Measurements from ENCODE around the gene INPPL1.

The INPPL1 gene

DNA sequence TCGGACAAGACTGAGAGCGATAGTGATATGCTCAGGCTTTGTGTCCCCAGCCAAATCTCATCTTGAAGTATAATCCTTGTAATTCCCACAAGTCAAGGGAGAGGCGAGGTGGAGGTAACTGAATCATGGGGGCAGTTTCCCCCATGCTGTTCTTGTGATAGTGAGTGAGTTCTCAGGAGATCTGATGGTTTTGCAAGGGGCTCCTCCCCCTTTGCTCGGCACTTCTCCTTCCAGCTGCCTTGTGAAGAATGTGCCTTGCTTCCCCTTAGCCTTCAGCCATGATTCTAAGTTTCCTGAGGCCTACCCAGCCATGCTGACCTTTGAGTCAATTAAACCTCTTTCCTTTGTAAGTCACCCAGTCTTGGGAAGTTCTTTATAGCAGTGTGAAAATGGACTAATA is 15.5 kb upstream of the INPPL1 start:
- H3K27ac ChIP-seq: no peak overlapping the region
- H3K4me3 ChIP-seq: no peak overlapping the region
- H3K36me3 ChIP-seq: no peaks in the 10 kb centered on the region
- H4K20me1 ChIP-seq: no peaks in the 10 kb centered on the region
- 0 out of 2 replicates have a peak, but pooled peaks cover 9% of the 10 kb centered on the region for H3K4me1 ChIP-seq
- H3K4me2 ChIP-seq: no peak overlapping the region
- no peak for TF ChIP-seq Cebpa-rat (IDR thresholded peaks at IDR 0.05)
- no peak overlapping the region for H3K9ac ChIP-seq
- H3K9me3 ChIP-seq: peaks cover 30% of the 10 kb centered on the region
- no peaks in the 10 kb centered on the region for H3K27me3 ChIP-seq

- TF ChIP-seq Cebpa-rat (IDR thresholded peaks at IDR 0.05): no peak
- Histone ChIP-seq H3K4me2 (peak within 1 kb of the TSS; percentile 82), H3K36me3 (no peaks in the 10 kb centered on the region), H4K20me1 (no peaks in the 10 kb centered on the region), H3K9me3 (no peaks in the 10 kb centered on the region), H3K4me3 (no peak within 1 kb of the TSS), H3K4me1 (peaks cover 49% of the 10 kb centered on the region), H3K9ac (no peak within 1 kb of the TSS), H3K27ac (peak within 1 kb of the TSS; percentile 69; the same call in 1 of the 2 replicates), H3K27me3 (no peaks in the 10 kb centered on the region)
Observed at GRCh38 chr11:72216638-72217037, 7.9 kb upstream of the INPPL1 start, which contains the start of gene FOLR2. Gene FOLR2, plus strand, starts transcription at chr11:72216794. Its CDS starts 1,791 bp downstream, at chr11:72218585.

- peak overlapping the region; percentile 82 for H3K4me2 ChIP-seq
- H3K9ac ChIP-seq: peak overlapping the region; percentile 39
- no peak for TF ChIP-seq Cebpa-rat (IDR thresholded peaks at IDR 0.05)
- no peaks in the 10 kb centered on the region for H3K36me3 ChIP-seq
- peak overlapping the region; percentile 69 for H3K27ac ChIP-seq
- H4K20me1 ChIP-seq: no peaks in the 10 kb centered on the region
- H3K4me3 ChIP-seq: no peak overlapping the region
- H3K4me1 ChIP-seq: peaks cover 60% of the 10 kb centered on the region
- no peaks in the 10 kb centered on the region for H3K27me3 ChIP-seq
- H3K9me3 ChIP-seq: no peaks in the 10 kb centered on the region
Observed at GRCh38 chr11:72217841-72218240, 6.7 kb upstream of the INPPL1 start.

DNA sequence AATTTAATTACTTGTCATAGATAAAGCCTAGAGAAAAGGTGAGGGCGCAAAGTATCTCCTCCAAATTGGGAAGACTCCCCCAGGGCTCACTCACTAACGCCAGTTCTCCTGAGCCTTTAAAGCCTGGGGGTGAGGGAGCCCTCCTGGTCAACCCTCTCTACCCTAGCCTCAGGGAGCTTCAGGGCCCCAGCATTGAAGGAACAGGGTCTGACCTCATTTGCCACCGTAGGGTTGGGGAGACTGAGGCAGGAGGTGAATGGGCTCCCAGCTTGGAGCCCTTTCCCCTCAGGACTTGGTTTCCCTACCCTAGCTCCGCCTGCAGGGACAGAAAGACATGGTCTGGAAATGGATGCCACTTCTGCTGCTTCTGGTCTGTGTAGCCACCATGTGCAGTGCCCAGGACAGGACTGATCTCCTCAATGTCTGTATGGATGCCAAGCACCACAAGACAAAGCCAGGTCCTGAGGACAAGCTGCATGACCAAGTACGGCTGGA is 6.3 kb upstream of the INPPL1 start:
- peak overlapping the region; percentile 39 for H3K9ac ChIP-seq
- no peak for TF ChIP-seq Cebpa-rat (IDR thresholded peaks at IDR 0.05)

DNA sequence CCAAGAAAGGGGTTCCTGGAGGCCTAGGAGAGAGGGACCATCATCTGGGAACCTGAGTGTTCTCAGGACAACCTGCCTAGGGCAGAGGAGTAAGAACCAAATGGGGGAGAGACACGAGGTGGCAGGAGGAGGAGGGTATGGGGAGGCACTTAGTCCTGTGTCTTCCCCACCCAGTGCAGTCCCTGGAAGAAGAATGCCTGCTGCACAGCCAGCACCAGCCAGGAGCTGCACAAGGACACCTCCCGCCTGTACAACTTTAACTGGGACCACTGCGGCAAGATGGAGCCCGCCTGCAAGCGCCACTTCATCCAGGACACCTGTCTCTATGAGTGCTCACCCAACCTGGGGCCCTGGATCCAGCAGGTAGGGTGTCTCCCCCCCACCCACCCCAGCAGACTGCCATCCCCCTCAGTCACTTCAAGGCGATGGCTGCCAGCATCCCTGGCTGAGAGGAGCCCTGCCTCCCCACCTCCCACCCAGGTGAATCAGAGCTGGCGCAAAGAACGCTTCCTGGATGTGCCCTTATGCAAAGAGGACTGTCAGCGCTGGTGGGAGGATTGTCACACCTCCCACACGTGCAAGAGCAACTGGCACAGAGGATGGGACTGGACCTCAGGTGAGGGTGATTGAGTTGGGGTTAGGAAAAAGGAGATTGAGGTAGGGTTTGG is 3.7 kb upstream of the INPPL1 start:
- H4K20me1 ChIP-seq: peaks cover 7% of the 10 kb centered on the region
- no peaks in the 10 kb centered on the region for H3K36me3 ChIP-seq
- H3K4me2 ChIP-seq: peak overlapping the region; percentile 100
- peak overlapping the region; percentile 20; the same call in 1 of the 2 replicates for H3K4me3 ChIP-seq
- H3K9ac ChIP-seq: peak overlapping the region; percentile 82; the same call in 1 of the 2 replicates
- no peak for TF ChIP-seq Cebpa-rat (IDR thresholded peaks at IDR 0.05)
- no peaks in the 10 kb centered on the region for H3K9me3 ChIP-seq
- peaks cover 62% of the 10 kb centered on the region for H3K4me1 ChIP-seq
- no peaks in the 10 kb centered on the region for H3K27me3 ChIP-seq
- H3K27ac ChIP-seq: peak overlapping the region; percentile 98

More for the DNA sequence above, 6.3 kb upstream of the INPPL1 start:
- H3K9me3 ChIP-seq: no peaks in the 10 kb centered on the region
- no peak overlapping the region for H3K4me3 ChIP-seq
- H3K27me3 ChIP-seq: no peaks in the 10 kb centered on the region
- peaks cover 60% of the 10 kb centered on the region for H3K4me1 ChIP-seq
- no peaks in the 10 kb centered on the region for H3K36me3 ChIP-seq
- no peaks in the 10 kb centered on the region for H4K20me1 ChIP-seq
- H3K4me2 ChIP-seq: peak overlapping the region; percentile 82
- H3K27ac ChIP-seq: peak overlapping the region; percentile 69

GRCh38 chr11:72221386-72222075 is 3.0 kb upstream of the INPPL1 start:
- H3K36me3 ChIP-seq: peaks cover 5% of the 10 kb centered on the region
- peaks cover 14% of the 10 kb centered on the region for H4K20me1 ChIP-seq
- no peaks in the 10 kb centered on the region for H3K27me3 ChIP-seq
- H3K4me1 ChIP-seq: peaks cover 64% of the 10 kb centered on the region
- peak overlapping the region; percentile 100 for H3K4me2 ChIP-seq
- H3K9ac ChIP-seq: peak overlapping the region; percentile 82
- H3K27ac ChIP-seq: peak overlapping the region; percentile 98
- no peak for TF ChIP-seq Cebpa-rat (IDR thresholded peaks at IDR 0.05)
- H3K9me3 ChIP-seq: no peaks in the 10 kb centered on the region
- H3K4me3 ChIP-seq: peak overlapping the region; percentile 20; the same call in 1 of the 2 replicates

DNA sequence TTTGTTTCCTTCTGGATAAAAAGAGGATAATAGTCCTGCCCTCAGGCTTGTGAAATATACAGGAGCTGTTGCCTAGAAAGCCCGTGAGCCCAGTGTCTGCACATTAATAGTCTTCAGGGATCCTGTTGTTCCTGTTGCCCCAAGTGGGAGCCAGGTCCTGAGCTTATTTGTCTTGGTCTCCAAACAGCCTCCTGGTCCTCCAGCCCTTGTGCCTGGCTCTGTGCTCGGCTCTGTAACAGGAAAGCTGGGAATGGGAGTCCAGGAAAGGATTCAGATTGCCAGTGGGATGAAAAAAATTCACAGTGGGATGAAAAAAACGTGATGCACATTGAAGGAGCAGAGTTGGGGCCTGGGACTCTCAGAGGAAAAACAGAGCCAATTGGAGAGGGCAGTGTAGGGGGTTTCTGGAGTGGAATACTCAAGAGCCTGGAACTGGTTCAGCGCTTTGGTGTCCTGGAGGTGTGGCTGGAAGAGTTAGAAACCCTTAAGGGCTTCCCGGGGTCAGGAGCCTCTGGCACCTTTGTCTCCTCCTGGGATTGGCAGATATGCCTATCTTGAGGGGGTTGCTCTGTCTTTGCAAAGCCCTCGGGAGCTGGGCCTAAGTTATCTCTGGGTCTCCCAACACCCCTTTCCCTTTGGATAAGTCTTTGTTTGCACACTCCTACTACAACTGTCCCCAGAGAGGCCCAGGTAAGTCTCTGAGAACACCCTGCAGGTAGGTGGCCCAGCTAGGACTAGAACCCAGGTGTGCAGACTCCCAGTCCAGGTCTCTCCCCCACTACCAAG is 2.3 kb upstream of the INPPL1 start:
- Histone ChIP-seq H3K4me1 (peaks cover 64% of the 10 kb centered on the region), H3K9ac (peak overlapping the region; percentile 82), H4K20me1 (peaks cover 22% of the 10 kb centered on the region), H3K4me3 (peak overlapping the region; percentile 93), H3K9me3 (no peaks in the 10 kb centered on the region), H3K4me2 (peak overlapping the region; percentile 100), H3K27ac (peak overlapping the region; percentile 98), H3K27me3 (no peaks in the 10 kb centered on the region), H3K36me3 (peaks cover 12% of the 10 kb centered on the region)
- TF ChIP-seq Cebpa-rat (IDR thresholded peaks at IDR 0.05): no peak

DNA sequence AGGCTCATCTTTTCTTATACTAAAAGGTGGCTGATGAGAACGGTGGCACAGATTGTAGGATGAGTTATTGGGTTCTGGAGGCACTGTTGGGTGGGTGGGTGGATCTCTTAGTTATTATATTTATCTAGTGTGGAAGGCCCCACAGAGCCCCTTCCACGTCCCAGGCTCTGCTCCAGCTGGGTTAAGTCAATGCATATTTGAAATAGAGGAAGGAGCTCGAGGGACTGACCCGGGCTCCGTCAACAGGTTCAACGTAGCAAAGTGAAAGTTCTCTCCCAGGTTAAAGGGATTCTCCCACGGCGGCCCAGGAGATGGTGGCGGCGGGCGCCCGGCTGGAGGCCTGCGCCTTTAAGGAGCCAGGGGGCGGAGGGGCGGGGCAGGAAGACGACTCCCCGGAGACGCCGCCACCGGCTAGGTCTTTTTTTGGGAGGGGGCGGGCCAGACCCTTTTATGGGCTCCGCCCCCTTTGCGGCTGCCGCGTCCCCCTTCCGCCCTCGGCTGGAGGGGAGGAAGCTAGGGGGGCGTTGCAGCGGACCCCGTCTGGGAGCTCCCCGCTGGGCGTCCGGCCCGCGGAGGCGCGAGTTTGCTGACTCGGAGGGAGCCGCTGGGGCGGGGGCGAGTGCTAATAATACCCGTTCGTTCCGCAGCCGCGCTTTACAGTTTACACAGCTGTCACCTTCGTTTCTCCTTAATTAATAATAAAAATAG is 1.5 kb upstream of the INPPL1 start:
- peaks cover 62% of the 10 kb centered on the region for H3K4me1 ChIP-seq
- peak overlapping the region; percentile 100 for H3K4me2 ChIP-seq
- no peak for TF ChIP-seq Cebpa-rat (IDR thresholded peaks at IDR 0.05)
- peak overlapping the region; percentile 98 for H3K27ac ChIP-seq
- H3K9me3 ChIP-seq: no peaks in the 10 kb centered on the region
- H3K27me3 ChIP-seq: no peaks in the 10 kb centered on the region
- peaks cover 30% of the 10 kb centered on the region for H4K20me1 ChIP-seq
- H3K36me3 ChIP-seq: peaks cover 20% of the 10 kb centered on the region
- H3K9ac ChIP-seq: peak overlapping the region; percentile 97
- peak overlapping the region; percentile 93 for H3K4me3 ChIP-seq

All from BLaER1 (cell line).